ENCODE data around the gene KCNH5. TPM values are rescaled to one million over a fixed set of nuclear protein-coding genes. Genes with fewer than 3 reads are reported as not detected.

KCNH5 gene
- total RNA-seq, 1 donor from 2014 or later = 2.8 TPM

DNA sequence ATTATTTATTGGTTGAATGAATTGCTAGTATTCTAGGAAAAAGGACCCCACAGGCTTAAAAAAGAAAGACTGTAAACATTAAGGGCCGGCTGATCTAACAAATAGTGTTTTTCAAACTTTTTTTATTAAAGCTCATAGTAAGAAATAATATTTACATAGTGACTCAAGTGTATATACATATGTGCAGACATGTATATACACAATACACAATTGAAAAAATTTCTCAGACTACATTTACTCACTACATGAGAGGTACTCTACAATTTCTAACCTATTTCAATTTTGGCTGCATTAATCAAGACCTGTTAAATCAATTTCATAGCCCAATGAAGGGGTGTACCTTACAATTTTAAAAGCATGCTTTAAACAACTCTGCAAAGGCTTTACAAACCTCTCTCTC, 17.5 kb downstream of the KCNH5 start:
- TF ChIP-seq, protein P1, sequence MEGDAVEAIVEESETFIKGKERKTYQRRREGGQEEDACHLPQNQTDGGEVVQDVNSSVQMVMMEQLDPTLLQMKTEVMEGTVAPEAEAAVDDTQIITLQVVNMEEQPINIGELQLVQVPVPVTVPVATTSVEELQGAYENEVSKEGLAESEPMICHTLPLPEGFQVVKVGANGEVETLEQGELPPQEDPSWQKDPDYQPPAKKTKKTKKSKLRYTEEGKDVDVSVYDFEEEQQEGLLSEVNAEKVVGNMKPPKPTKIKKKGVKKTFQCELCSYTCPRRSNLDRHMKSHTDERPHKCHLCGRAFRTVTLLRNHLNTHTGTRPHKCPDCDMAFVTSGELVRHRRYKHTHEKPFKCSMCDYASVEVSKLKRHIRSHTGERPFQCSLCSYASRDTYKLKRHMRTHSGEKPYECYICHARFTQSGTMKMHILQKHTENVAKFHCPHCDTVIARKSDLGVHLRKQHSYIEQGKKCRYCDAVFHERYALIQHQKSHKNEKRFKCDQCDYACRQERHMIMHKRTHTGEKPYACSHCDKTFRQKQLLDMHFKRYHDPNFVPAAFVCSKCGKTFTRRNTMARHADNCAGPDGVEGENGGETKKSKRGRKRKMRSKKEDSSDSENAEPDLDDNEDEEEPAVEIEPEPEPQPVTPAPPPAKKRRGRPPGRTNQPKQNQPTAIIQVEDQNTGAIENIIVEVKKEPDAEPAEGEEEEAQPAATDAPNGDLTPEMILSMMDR (conservative IDR thresholded peaks at IDR 0.05) = no peak
- no peaks in the 10 kb centered on the region for H3K9me3 Mint-ChIP-seq
- H3K4me1 Mint-ChIP-seq (ENCODE audit: unreplicated experiment) = no peaks in the 10 kb centered on the region
- H3K36me3 Mint-ChIP-seq = no peaks in the 10 kb centered on the region
- DNase-seq (ENCODE audit: extremely low spot score, unreplicated experiment) = no peak
- H3K27ac Mint-ChIP-seq = no peak overlapping the region
- no peak overlapping the region for H3K4me3 Mint-ChIP-seq
- peaks cover 5% of the 10 kb centered on the region for H3K27me3 Mint-ChIP-seq

DNA sequence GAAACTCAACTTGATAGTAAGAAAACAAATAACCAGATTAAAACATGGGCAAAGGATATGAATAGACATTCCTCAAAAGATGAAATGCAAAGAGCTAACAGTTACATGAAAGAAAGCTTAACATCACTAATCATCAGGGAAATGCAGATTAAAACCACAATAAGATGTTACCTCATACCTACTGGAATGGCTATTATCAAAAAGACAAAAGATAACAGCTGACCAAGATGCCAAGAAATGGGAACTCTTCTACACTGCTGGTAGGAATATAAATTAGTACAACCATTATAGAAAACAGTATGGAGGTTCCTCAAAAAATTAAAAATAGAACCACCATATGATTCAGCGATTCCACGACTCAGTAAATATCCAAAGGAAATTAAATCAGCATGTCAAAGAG, 18.8 kb downstream of the KCNH5 start:
- H3K4me3 Mint-ChIP-seq = no peak overlapping the region
- H3K27me3 Mint-ChIP-seq = peaks cover 4% of the 10 kb centered on the region
- no peak for DNase-seq (ENCODE audit: extremely low spot score, unreplicated experiment)
- no peaks in the 10 kb centered on the region for H3K36me3 Mint-ChIP-seq
- no peaks in the 10 kb centered on the region for H3K4me1 Mint-ChIP-seq (ENCODE audit: unreplicated experiment)
- no peaks in the 10 kb centered on the region for H3K9me3 Mint-ChIP-seq
- no peak overlapping the region for H3K27ac Mint-ChIP-seq
- TF ChIP-seq, protein P1 (conservative IDR thresholded peaks at IDR 0.05) = no peak

DNA sequence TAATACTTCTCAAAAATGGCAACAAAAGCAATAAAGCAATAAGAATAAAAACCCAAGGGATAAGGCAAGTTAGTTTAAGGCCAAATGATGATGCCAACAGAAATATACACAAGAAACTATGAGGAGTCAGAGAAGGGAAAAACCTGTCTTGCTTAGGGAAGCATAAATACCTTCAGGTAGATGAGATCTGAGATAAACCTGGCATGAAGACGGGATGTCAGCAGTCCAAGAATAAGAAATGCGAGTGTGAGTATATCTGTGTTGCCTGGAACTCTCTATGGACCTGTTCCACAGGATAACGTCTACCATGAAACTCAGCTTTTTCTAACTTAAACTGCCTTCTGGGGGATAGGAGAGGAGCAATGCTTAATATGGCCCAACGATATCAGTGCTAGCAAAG, 30.6 kb downstream of the KCNH5 start:
- no peaks in the 10 kb centered on the region for H3K27me3 Mint-ChIP-seq
- no peak overlapping the region for H3K27ac Mint-ChIP-seq
- TF ChIP-seq, protein P1 (conservative IDR thresholded peaks at IDR 0.05) = no peak
- H3K4me1 Mint-ChIP-seq (ENCODE audit: unreplicated experiment) = no peaks in the 10 kb centered on the region
- H3K4me3 Mint-ChIP-seq = no peak overlapping the region
- no peak for DNase-seq (ENCODE audit: extremely low spot score, unreplicated experiment)
- no peaks in the 10 kb centered on the region for H3K36me3 Mint-ChIP-seq
- H3K9me3 Mint-ChIP-seq = no peaks in the 10 kb centered on the region

DNA sequence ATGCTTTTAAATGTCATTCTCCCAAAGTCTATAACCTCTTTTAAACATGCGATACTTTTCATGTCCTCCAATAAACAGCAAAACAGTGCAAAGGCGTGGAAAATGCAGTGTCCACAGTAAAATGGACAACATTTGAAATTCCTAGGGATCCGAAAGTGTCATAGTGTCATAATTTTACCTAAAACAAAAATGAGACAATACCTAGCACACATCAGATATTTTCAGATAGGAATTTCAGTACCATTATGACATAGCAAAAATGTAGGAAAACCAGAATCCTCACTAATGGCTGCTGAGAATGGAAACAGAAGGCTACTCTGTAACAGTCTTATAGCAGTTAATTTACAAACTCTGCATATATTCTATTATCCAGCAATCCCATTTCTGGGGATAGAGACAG, 33.1 kb downstream of the KCNH5 start:
- H3K27ac Mint-ChIP-seq = no peak overlapping the region
- H3K9me3 Mint-ChIP-seq = no peaks in the 10 kb centered on the region
- no peaks in the 10 kb centered on the region for H3K27me3 Mint-ChIP-seq
- no peaks in the 10 kb centered on the region for H3K4me1 Mint-ChIP-seq (ENCODE audit: unreplicated experiment)
- H3K4me3 Mint-ChIP-seq = no peak overlapping the region
- no peaks in the 10 kb centered on the region for H3K36me3 Mint-ChIP-seq
- TF ChIP-seq, protein P1 (conservative IDR thresholded peaks at IDR 0.05) = no peak
- no peak for DNase-seq (ENCODE audit: extremely low spot score, unreplicated experiment)

DNA sequence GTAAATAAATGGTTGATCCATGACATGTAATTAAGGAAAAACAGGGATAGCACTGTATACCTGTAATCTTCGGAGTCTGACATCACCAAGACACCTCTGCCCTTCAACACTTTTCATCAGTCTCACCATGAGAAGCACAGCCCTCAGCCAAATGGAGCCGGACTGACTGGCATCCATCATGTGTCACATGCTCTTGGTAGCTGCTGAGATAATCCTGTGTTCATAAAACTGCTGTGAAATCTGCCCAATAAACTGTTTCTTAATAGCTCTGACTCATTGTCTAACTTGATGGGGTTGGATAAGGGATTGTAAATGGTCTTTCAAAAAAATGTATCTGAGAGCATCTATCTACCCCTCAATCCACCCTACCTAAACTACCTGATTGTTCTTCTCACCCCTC, 33.6 kb downstream of the KCNH5 start:
- Mint-ChIP-seq H3K27ac (no peak overlapping the region), H3K27me3 (no peaks in the 10 kb centered on the region), H3K4me3 (no peak overlapping the region), H3K9me3 (no peaks in the 10 kb centered on the region), H3K36me3 (no peaks in the 10 kb centered on the region), H3K4me1 (ENCODE audit: unreplicated experiment) (no peaks in the 10 kb centered on the region)
- DNase-seq (ENCODE audit: extremely low spot score, unreplicated experiment) = no peak
- TF ChIP-seq, protein P1 (conservative IDR thresholded peaks at IDR 0.05) = no peak

DNA sequence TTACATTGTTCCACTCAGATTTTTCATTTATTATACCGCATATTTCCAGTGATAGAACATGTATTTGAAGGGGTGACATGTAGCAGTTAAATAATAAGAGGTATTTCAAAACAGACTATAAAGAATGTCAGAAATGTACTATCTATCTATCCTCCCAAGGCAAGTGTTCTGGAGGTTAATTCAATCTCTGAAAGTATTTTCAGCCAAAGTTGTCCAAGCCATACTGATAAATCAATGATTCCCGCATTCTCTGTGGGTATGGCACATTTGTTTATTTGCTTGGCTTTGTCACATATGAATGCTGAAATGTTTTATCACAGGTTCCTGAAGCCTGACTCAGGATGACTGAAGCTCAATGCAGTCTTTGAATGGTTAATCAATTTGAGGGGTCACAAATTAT, 35.8 kb downstream of the KCNH5 start:
- no peak for DNase-seq (ENCODE audit: extremely low spot score, unreplicated experiment)
- Mint-ChIP-seq H3K4me1 (ENCODE audit: unreplicated experiment) (no peaks in the 10 kb centered on the region), H3K9me3 (no peaks in the 10 kb centered on the region), H3K36me3 (no peaks in the 10 kb centered on the region), H3K27ac (no peak overlapping the region), H3K4me3 (no peak overlapping the region), H3K27me3 (no peaks in the 10 kb centered on the region)
- TF ChIP-seq, protein P1 (conservative IDR thresholded peaks at IDR 0.05) = no peak

All from type B pancreatic cell (in vitro differentiated cells).